H9 (cell line): ENCODE measurements around the gene MYH9. TPM values are rescaled to one million over a fixed set of nuclear protein-coding genes. Genes with fewer than 3 reads are reported as not detected.

ENCODE experiments used
- DNase-seq: peaks from one replicate; pipeline ENCODE4 v3.0.0-alpha.2; 2017
- H2AFZ ChIP-seq: one replicate; pipeline ENCODE4 v1.6.1; 2013; ENCODE audit warnings: mild to moderate bottlenecking, low read length, control low read depth, moderate library complexity
- H2AK5ac ChIP-seq: 2 replicates; pipeline ENCODE4 v1.6.1; 2013; ENCODE audit warnings: low read length, control low read depth, mixed read lengths; ENCODE audit not compliant: insufficient read length
- H2BK120ac ChIP-seq: one replicate; pipeline ENCODE4 v1.6.1; 2013; ENCODE audit warnings: low read depth, mild to moderate bottlenecking, low read length, control low read depth, inconsistent platforms; ENCODE audit not compliant: poor library complexity, severe bottlenecking
- H2BK12ac ChIP-seq: 2 replicates; pipeline ENCODE4 v1.6.1; 2013; ENCODE audit warnings: low read length, control low read depth, mixed read lengths, low read depth; ENCODE audit not compliant: insufficient read length
- H2BK15ac ChIP-seq: 2 replicates; pipeline ENCODE4 v1.6.1; 2013; ENCODE audit warnings: low read depth, low read length, control low read depth
- H2BK20ac ChIP-seq: one replicate; pipeline ENCODE4 v1.6.1; 2013; ENCODE audit warnings: low read depth, mild to moderate bottlenecking, low read length, control low read depth, inconsistent platforms; ENCODE audit not compliant: poor library complexity, severe bottlenecking
- H2BK5ac ChIP-seq: 2 replicates; pipeline ENCODE4 v1.6.1; 2013; ENCODE audit warnings: low read length, control low read depth, mixed read lengths; ENCODE audit not compliant: insufficient read length
- H3K14ac ChIP-seq: 2 replicates; pipeline ENCODE4 v1.6.1; 2013; ENCODE audit warnings: low read length, control low read depth; ENCODE audit not compliant: insufficient read depth
- H3K18ac ChIP-seq: 2 replicates; pipeline ENCODE4 v1.6.1; 2013; ENCODE audit warnings: low read depth, mild to moderate bottlenecking, mixed read lengths, low read length, control low read depth; ENCODE audit not compliant: insufficient read length
- H3K23ac ChIP-seq: 2 replicates; pipeline ENCODE4 v1.6.1; 2013; ENCODE audit warnings: low read length, control low read depth, mixed read lengths, low read depth; ENCODE audit not compliant: insufficient read length
- H3K23me2 ChIP-seq: 2 replicates; pipeline ENCODE4 v1.6.1; 2013; ENCODE audit warnings: low read depth, mild to moderate bottlenecking, mixed read lengths, low read length, control low read depth; ENCODE audit not compliant: insufficient read length, poor library complexity, severe bottlenecking
- H3K27ac ChIP-seq: 2 replicates; pipeline ENCODE4 v1.5.1; 2013; ENCODE audit warnings: low read length, control low read depth, mixed read lengths, low read depth; ENCODE audit not compliant: insufficient read length
- H3K27me3 ChIP-seq: 2 replicates; pipeline ENCODE4 v1.6.1; 2013; ENCODE audit warnings: low read length, control low read depth, inconsistent platforms; ENCODE audit not compliant: insufficient read depth
- H3K4ac ChIP-seq: 2 replicates; pipeline ENCODE4 v1.6.1; 2013; ENCODE audit warnings: low read depth, mild to moderate bottlenecking, control low read depth, inconsistent platforms, low read length, moderate library complexity
- H3K4me1 ChIP-seq: 2 replicates; pipeline ENCODE4 v1.6.1; 2013; ENCODE audit warnings: low read length, control low read depth, inconsistent platforms; ENCODE audit not compliant: insufficient read depth
- H3K4me2 ChIP-seq: 2 replicates; pipeline ENCODE4 v1.6.1; 2013; ENCODE audit warnings: low read length, control low read depth, mixed read lengths; ENCODE audit not compliant: insufficient read length, insufficient read depth
- H3K56ac ChIP-seq: 2 replicates; pipeline ENCODE4 v1.6.1; 2013; ENCODE audit warnings: low read depth, mild to moderate bottlenecking, mixed read lengths, low read length, control low read depth; ENCODE audit not compliant: insufficient read length
- H3K79me1 ChIP-seq: 2 replicates; pipeline ENCODE4 v1.6.1; 2013; ENCODE audit warnings: low read depth, mild to moderate bottlenecking, moderate library complexity, low read length, control low read depth, inconsistent platforms; ENCODE audit not compliant: insufficient read depth, poor library complexity, severe bottlenecking
- H3K79me2 ChIP-seq: 2 replicates; pipeline ENCODE4 v1.6.1; 2013; ENCODE audit warnings: low read length, control low read depth, inconsistent platforms; ENCODE audit not compliant: insufficient read depth
- H3K9ac ChIP-seq: 2 replicates; pipeline ENCODE4 v1.6.1; 2013; ENCODE audit warnings: low read length, control low read depth, mixed read lengths; ENCODE audit not compliant: insufficient read length; ENCODE audit errors: extremely low read depth
- H3K9me3 ChIP-seq: one replicate; pipeline ENCODE4 v1.6.1; 2013; ENCODE audit warnings: low read depth, low read length, inconsistent platforms; ENCODE audit not compliant: control insufficient read depth
- H3T11ph ChIP-seq: one replicate; pipeline ENCODE4 v1.6.1; 2013; ENCODE audit warnings: mild to moderate bottlenecking, low read length, control low read depth, inconsistent platforms
- H4K20me1 ChIP-seq: one replicate; pipeline ENCODE4 v1.6.1; 2013; ENCODE audit not compliant: control insufficient read depth, insufficient read length, insufficient read depth
- H4K5ac ChIP-seq: 2 replicates; pipeline ENCODE4 v1.6.1; 2013; ENCODE audit warnings: low read depth, mild to moderate bottlenecking, mixed read lengths, low read length, control low read depth; ENCODE audit not compliant: insufficient read length
- H4K8ac ChIP-seq: replicated peaks from 2 replicates; pipeline ENCODE4 v1.6.1; 2013; ENCODE audit warnings: low read length, control low read depth, mixed read lengths, low read depth; ENCODE audit not compliant: insufficient read length
- H4K91ac ChIP-seq: 2 replicates; pipeline ENCODE4 v1.6.1; 2013; ENCODE audit warnings: low read depth, mild to moderate bottlenecking, moderate library complexity, mixed read lengths, low read length, control low read depth; ENCODE audit not compliant: insufficient read length
- H3K27ac Mint-ChIP-seq, 3 experiments: 2 replicates in 2 of 3; 3 replicates in 1 of 3; pipeline ENCODE4 v1.8.0; 2020 to 2021; ENCODE audit warnings: mixed read lengths in 3 of 3, mild to moderate bottlenecking in 1 of 3, moderate library complexity in 1 of 3
- H3K27me3 Mint-ChIP-seq: 2 replicates; pipeline ENCODE4 v1.8.0; 2021; ENCODE audit warnings: low read depth, mild to moderate bottlenecking, moderate library complexity, mixed read lengths
- H3K36me3 Mint-ChIP-seq, 3 experiments: 2 replicates in 2 of 3; 3 replicates in 1 of 3; pipeline ENCODE4 v1.8.0; 2020 to 2021; ENCODE audit warnings: low read depth in 3 of 3, mixed read lengths in 3 of 3; ENCODE audit not compliant: insufficient read depth in 1 of 3
- H3K4me1 Mint-ChIP-seq, 2 experiments: 2 replicates each; pipeline ENCODE4 v1.8.0; 2020; ENCODE audit warnings: mixed read lengths in 2 of 2
- H3K4me3 Mint-ChIP-seq, 2 experiments: 2 replicates in 1 of 2; 3 replicates in 1 of 2; pipeline ENCODE4 v1.8.0; 2020 to 2021; ENCODE audit warnings: mild to moderate bottlenecking in 2 of 2, mixed read lengths in 2 of 2, moderate library complexity in 1 of 2
- H3K9me3 Mint-ChIP-seq, 2 experiments: 2 replicates in 1 of 2; 3 replicates in 1 of 2; pipeline ENCODE4 v1.8.0; 2020; ENCODE audit warnings: mild to moderate bottlenecking in 2 of 2, mixed read lengths in 2 of 2, moderate library complexity in 1 of 2
- CTCF ChIP-seq: fragments of 200-600 bp; sonication (generic); conservative IDR thresholded peaks from 3 replicates; pipeline ENCODE4 v1.8.0; 2021; ENCODE audit warnings: antibody characterized with exemption, mild to moderate bottlenecking
- WGBS: extraction: QIAGEN DNeasy Blood & Tissue Kit; methylation state at CpG from one replicate; pipeline ENCODE4 v1.1.7; 2013; ENCODE audit warnings: missing lambda C conversion rate, low lambda C conversion rate, mixed read lengths; ENCODE audit not compliant: insufficient read length; ENCODE audit errors: extremely low coverage; 5-methylcytosine and 5-hydroxymethylcytosine counted together
- total RNA-seq: library from RNA; stranded (reverse); gene quantifications from 2 replicates; pipeline ENCODE4 v1.2.1, GENCODE V29; 2021

The MYH9 gene
- total RNA-seq, 1 experiment from 2014 or later, result 266 TPM

DNA sequence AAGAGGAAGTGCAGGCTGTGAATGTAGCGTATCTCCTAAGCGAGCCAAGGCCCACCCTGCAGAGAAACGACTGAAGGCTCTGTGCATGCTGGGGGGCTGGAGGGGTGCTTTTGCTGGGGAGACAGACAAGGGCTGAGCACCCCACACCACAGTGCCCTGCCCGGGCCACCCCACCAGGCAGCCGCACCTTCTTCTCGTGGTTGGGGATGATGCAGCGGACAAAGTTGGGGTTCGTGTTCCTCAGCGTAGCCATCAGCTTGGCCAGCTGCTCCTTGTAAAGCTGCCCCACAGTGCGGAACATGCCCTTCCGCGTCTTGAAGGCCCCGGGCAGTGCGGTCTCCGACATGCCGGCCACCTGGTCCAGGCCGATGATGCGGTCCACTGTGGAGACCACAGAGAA, 81.5 kb downstream of the MYH9 start:
- Mint-ChIP-seq H3K27ac (0 out of 7 replicates have a peak overlapping the region, but pooled peaks of 1 of the 3 experiments have one; percentile 55), H3K4me1 (0 out of 4 replicates have a peak, but pooled peaks cover 0 to 3% of the 10 kb centered on the region in 2 experiments), H3K27me3 (no peaks in the 10 kb centered on the region), H3K9me3 (no peaks in the 10 kb centered on the region), H3K4me3 (no peak overlapping the region), H3K36me3 (peaks cover 52 to 89% (median 79%) of the 10 kb centered on the region in 3 experiments)
- no peaks in the 10 kb centered on the region for H3K23me2 ChIP-seq
- no peak overlapping the region for H2BK5ac ChIP-seq
- H4K91ac ChIP-seq, result no peak overlapping the region
- H2BK12ac ChIP-seq, result no peak overlapping the region
- H3T11ph ChIP-seq, result no peak overlapping the region
- H2BK20ac ChIP-seq, result no peak overlapping the region
- H3K79me1 ChIP-seq, result no peaks in the 10 kb centered on the region
- no peaks in the 10 kb centered on the region for H3K79me2 ChIP-seq
- no peak overlapping the region for H3K14ac ChIP-seq
- H3K18ac ChIP-seq, result no peak overlapping the region
- no peaks in the 10 kb centered on the region for H3K9me3 ChIP-seq
- WGBS, result no CpG with 5 or more reads among the region's 18 CpGs
- no peaks in the 10 kb centered on the region for H4K20me1 ChIP-seq
- no peak for TF ChIP-seq CTCF
- H3K27me3 ChIP-seq, result no peaks in the 10 kb centered on the region
- no peak overlapping the region for H3K27ac ChIP-seq
- H3K4me1 ChIP-seq, result no peaks in the 10 kb centered on the region
- H4K8ac ChIP-seq, result no peak overlapping the region
- no peak overlapping the region for H4K5ac ChIP-seq
- H3K9ac ChIP-seq, result no peak overlapping the region
- no peak overlapping the region for H3K4me2 ChIP-seq
- H2BK120ac ChIP-seq, result no peak overlapping the region
- no peak overlapping the region for H2BK15ac ChIP-seq
- no peak overlapping the region for H2AFZ ChIP-seq
- no peak overlapping the region for H3K23ac ChIP-seq
- H2AK5ac ChIP-seq, result no peak overlapping the region
- no peak overlapping the region for H3K4ac ChIP-seq
- H3K56ac ChIP-seq, result no peak overlapping the region
- DNase-seq, result no peak
